Loucy (cell line): ENCODE measurements around the gene LAIR2.

Experiments
- EZH2phosphoT487 ChIP-seq: fragments of 200-600 bp; IDR thresholded peaks from 2 replicates; pipeline ENCODE4 v1.6.1; 2018; ENCODE audit warnings: antibody characterized with exemption, mild to moderate bottlenecking, moderate library complexity, borderline replicate concordance
- TF ChIP-seq, protein P1 (sequence below): fragments of 200-600 bp; sonication (generic); conservative IDR thresholded peaks from 2 replicates; pipeline ENCODE4 v1.5.1; 2014; ENCODE audit warnings: mild to moderate bottlenecking, antibody characterized with exemption, low read length

- TF ChIP-seq, protein P1, sequence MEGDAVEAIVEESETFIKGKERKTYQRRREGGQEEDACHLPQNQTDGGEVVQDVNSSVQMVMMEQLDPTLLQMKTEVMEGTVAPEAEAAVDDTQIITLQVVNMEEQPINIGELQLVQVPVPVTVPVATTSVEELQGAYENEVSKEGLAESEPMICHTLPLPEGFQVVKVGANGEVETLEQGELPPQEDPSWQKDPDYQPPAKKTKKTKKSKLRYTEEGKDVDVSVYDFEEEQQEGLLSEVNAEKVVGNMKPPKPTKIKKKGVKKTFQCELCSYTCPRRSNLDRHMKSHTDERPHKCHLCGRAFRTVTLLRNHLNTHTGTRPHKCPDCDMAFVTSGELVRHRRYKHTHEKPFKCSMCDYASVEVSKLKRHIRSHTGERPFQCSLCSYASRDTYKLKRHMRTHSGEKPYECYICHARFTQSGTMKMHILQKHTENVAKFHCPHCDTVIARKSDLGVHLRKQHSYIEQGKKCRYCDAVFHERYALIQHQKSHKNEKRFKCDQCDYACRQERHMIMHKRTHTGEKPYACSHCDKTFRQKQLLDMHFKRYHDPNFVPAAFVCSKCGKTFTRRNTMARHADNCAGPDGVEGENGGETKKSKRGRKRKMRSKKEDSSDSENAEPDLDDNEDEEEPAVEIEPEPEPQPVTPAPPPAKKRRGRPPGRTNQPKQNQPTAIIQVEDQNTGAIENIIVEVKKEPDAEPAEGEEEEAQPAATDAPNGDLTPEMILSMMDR: no peak
- TF ChIP-seq EZH2phosphoT487: no peak
Measured at GRCh38 chr19:54464044-54464629, 38.5 kb upstream of the LAIR2 start.
